Chondrocyte (in vitro differentiated cells): ENCODE data around the gene AMFR. TPM values are rescaled to one million over a fixed set of nuclear protein-coding genes. Genes with fewer than 3 reads are reported as not detected.

Source experiments
- DNase-seq: peaks from one replicate; pipeline ENCODE4 v3.0.0; 2021; ENCODE audit warnings: mixed read lengths, low spot score
- H3K27ac Mint-ChIP-seq: one replicate; pipeline ENCODE4 v1.8.0; 2021; ENCODE audit warnings: mild to moderate bottlenecking, moderate library complexity, mixed read lengths; ENCODE audit not compliant: unreplicated experiment
- H3K27me3 Mint-ChIP-seq: 2 replicates; pipeline ENCODE4 v1.8.0; 2021; ENCODE audit warnings: low read depth, mixed read lengths
- H3K36me3 Mint-ChIP-seq: 2 replicates; pipeline ENCODE4 v1.8.0; 2021; ENCODE audit warnings: low read depth, mixed read lengths
- H3K4me1 Mint-ChIP-seq: 2 replicates; pipeline ENCODE4 v1.8.0; 2021; ENCODE audit warnings: low read depth, mild to moderate bottlenecking, mixed read lengths
- H3K4me3 Mint-ChIP-seq: one replicate; pipeline ENCODE4 v1.8.0; 2021; ENCODE audit warnings: mild to moderate bottlenecking, moderate library complexity, mixed read lengths; ENCODE audit not compliant: unreplicated experiment
- H3K9me3 Mint-ChIP-seq: 2 replicates; pipeline ENCODE4 v1.8.0; 2021; ENCODE audit warnings: low read depth, mixed read lengths
- CTCF ChIP-seq: fragments of 200-600 bp; sonication (generic); IDR thresholded peaks from 2 replicates; pipeline ENCODE4 v1.5.0; 2021; ENCODE audit warnings: antibody characterized with exemption, mild to moderate bottlenecking, moderate library complexity
- long read RNA-seq: library from polyadenylated mRNA; stranded (forward); transcript quantifications from one replicate; pipeline ENCODE4 v2.0.0, GENCODE V29; 2021
- total RNA-seq: library from RNA; stranded (reverse); gene quantifications from 3 replicates; pipeline ENCODE4 v1.2.1, GENCODE V29; 2021

Gene AMFR
- total RNA-seq, result 95.4 to 104 TPM (median 99.0 TPM) in 3 replicates
- long read RNA-seq, transcript AMFR-201 (14 exons, 3,600 nt), result major isoform, 317 of 341 reads
- long read RNA-seq, partial matches to known transcripts, result 9 of 341 reads
- long read RNA-seq, other reads (novel, unspliced or antisense), result 11 of 341 reads

- H3K4me3 Mint-ChIP-seq, result peak within 1 kb of the TSS; percentile 96
Measured at GRCh38 chr16:56425439-56425832, at the start of gene AMFR. TSS of gene AMFR (minus strand) at chr16:56425545. CDS start at chr16:56425327, 218 bp downstream.

GRCh38 chr16:56470666-56471065 lies 45.3 kb upstream of the AMFR start:
- no peaks in the 10 kb centered on the region for H3K27me3 Mint-ChIP-seq
- DNase-seq, result no peak
- H3K4me3 Mint-ChIP-seq, result no peak overlapping the region
- TF ChIP-seq CTCF, result no peak
- H3K4me1 Mint-ChIP-seq, result no peaks in the 10 kb centered on the region
- peaks cover 47% of the 10 kb centered on the region for H3K36me3 Mint-ChIP-seq
- H3K27ac Mint-ChIP-seq, result peak overlapping the region; percentile 58
- H3K9me3 Mint-ChIP-seq, result no peaks in the 10 kb centered on the region

More at GRCh38 chr16:56425439-56425832, at the start of gene AMFR:
- peak; percentile 67 for TF ChIP-seq CTCF
- H3K9me3 Mint-ChIP-seq, result no peaks in the 10 kb centered on the region
- DNase-seq, result no peak
- no peaks in the 10 kb centered on the region for H3K36me3 Mint-ChIP-seq
- H3K27me3 Mint-ChIP-seq, result no peaks in the 10 kb centered on the region
- H3K27ac Mint-ChIP-seq, result peak within 1 kb of the TSS; percentile 95
- peaks cover 38% of the 10 kb centered on the region for H3K4me1 Mint-ChIP-seq

- no peak for TF ChIP-seq CTCF
- H3K27ac Mint-ChIP-seq, result peak overlapping the region; percentile 58
- H3K27me3 Mint-ChIP-seq, result no peaks in the 10 kb centered on the region
- H3K9me3 Mint-ChIP-seq, result no peaks in the 10 kb centered on the region
- no peaks in the 10 kb centered on the region for H3K4me1 Mint-ChIP-seq
- peaks cover 47% of the 10 kb centered on the region for H3K36me3 Mint-ChIP-seq
- no peak for DNase-seq
- H3K4me3 Mint-ChIP-seq, result no peak overlapping the region
Measured at GRCh38 chr16:56470232-56470631, 44.9 kb upstream of the AMFR start.

- peaks cover 46% of the 10 kb centered on the region for H3K36me3 Mint-ChIP-seq
- no peaks in the 10 kb centered on the region for H3K4me1 Mint-ChIP-seq
- H3K27ac Mint-ChIP-seq, result no peak overlapping the region
- H3K27me3 Mint-ChIP-seq, result no peaks in the 10 kb centered on the region
- TF ChIP-seq CTCF, result no peak
- H3K9me3 Mint-ChIP-seq, result no peaks in the 10 kb centered on the region
- DNase-seq, result no peak
- H3K4me3 Mint-ChIP-seq, result no peak overlapping the region
Measured at GRCh38 chr16:56469748-56470147, 44.4 kb upstream of the AMFR start.

GRCh38 chr16:56468800-56469199 lies 43.5 kb upstream of the AMFR start:
- H3K9me3 Mint-ChIP-seq, result no peaks in the 10 kb centered on the region
- H3K36me3 Mint-ChIP-seq, result peaks cover 53% of the 10 kb centered on the region
- H3K27ac Mint-ChIP-seq, result no peak overlapping the region
- no peaks in the 10 kb centered on the region for H3K27me3 Mint-ChIP-seq
- no peak for TF ChIP-seq CTCF
- no peak for DNase-seq
- no peaks in the 10 kb centered on the region for H3K4me1 Mint-ChIP-seq
- H3K4me3 Mint-ChIP-seq, result no peak overlapping the region
